D341Med (cell line): ENCODE data around the gene ATP8B1.
"Not testable (repeated sequence)": the region's sequence is repeated elsewhere in the genome, so short reads cannot be mapped to it uniquely, and the experiment has no call there.

Experiments used
- DNase-seq: peaks from one replicate; pipeline ENCODE4 v3.0.0; 2012; ENCODE audit warnings: low spot score

ATP8B1 gene

DNA sequence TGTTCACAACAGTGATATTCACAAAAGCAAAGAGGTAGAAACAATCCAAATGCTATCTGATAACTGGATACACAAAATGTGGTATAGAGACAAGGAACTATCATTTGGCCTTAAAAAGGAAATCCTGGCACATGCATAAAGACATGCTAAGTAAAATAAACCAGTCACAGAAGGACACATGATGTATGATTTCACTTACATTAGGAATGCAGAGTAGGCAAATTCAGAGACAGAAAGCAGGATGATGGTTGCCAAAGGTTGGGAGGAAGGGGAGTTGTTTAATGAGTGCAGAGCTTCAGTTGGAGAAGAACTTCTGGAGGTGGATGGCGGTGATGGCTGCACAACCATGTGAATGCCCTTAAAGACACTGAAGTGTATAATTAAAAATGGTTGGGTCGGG is 38.1 kb downstream of the ATP8B1 start:
- no peak for DNase-seq

DNA sequence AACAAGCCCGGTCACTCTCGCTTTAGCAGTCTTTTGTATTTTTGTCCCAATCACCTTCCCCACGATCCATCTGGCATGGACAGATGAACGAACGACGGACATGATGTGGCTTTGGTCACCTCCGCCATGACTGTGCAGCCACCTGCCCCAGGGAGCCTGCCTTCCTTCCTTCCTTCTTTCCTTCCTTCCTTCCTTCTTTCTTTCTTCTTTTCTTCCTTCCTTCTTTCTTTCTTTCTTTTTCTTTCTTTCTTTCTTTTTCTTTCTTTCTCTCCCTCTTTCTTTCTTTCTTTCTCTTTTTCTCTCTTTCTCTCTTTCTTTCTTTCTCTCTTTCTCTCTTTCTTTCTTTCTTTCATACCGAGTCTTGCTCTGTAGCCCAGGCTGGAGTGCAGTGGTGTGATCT is 39.0 kb downstream of the ATP8B1 start:
- no peak for DNase-seq

DNA sequence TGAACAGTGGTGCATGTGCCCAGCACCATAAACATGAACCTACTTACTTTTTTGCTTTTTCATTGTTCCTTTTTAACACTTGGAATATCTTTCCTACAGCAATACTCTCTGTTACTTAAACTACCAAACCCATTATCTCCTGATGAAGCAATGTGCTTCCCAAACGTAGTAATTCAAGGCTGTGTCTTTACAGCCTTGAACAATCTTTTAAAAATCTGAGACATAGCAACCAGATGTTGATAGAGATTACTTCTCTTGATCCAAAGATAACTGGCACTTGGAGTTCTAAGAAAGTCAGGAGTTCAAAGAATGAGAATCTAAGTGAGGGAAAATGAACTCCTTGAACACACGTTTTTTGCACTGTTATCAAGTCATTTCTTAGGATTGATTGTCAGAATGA is 40.4 kb downstream of the ATP8B1 start:
- DNase-seq, result no peak

DNA sequence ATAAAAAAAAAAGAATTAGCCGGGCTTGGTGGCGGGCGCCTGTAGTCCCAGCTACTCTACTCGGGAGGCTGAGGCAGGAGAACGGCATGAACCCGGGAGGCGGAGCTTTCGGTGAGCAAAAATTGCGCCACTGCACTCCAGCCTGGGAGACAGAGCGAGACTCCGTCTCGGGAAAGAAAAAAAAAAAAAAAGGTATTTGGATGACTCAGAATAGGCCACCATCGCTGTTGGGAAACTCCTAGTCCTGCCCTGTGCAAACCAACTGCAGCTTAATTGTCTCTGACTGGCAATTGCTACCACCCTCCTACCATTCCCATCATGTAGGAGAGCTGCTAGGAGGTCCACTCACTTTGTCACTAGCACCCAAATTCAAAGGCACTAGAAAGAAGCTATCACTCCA is 43.5 kb downstream of the ATP8B1 start:
- DNase-seq, result no peak

DNA sequence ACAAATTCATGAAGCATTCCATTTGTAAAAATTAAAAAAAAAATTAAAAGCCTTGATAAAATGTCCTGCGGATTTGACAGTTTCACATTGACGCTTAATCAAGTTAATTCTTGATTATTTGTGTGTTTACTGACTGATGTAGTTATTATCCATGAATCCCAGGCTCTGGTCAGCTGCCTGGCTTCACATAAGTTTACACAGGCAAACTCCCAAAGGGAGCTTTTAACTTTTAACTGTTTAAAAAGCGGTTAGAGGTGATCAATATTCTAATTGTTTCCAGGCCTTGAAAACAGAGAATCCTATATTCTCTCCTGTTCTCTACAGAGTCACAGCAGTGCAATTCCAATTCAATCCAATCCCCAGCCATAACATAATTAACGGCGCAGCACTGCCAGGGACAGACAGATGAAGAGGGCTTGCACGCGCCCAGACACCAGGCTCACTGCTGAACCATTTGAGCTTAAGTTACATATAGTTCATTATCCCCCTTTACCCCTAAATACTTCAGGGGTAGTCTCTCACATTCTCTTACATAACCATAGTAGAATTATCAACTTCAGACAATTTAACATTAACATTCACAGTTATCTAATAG is 47.5 kb downstream of the ATP8B1 start:
- DNase-seq, result no peak

DNA sequence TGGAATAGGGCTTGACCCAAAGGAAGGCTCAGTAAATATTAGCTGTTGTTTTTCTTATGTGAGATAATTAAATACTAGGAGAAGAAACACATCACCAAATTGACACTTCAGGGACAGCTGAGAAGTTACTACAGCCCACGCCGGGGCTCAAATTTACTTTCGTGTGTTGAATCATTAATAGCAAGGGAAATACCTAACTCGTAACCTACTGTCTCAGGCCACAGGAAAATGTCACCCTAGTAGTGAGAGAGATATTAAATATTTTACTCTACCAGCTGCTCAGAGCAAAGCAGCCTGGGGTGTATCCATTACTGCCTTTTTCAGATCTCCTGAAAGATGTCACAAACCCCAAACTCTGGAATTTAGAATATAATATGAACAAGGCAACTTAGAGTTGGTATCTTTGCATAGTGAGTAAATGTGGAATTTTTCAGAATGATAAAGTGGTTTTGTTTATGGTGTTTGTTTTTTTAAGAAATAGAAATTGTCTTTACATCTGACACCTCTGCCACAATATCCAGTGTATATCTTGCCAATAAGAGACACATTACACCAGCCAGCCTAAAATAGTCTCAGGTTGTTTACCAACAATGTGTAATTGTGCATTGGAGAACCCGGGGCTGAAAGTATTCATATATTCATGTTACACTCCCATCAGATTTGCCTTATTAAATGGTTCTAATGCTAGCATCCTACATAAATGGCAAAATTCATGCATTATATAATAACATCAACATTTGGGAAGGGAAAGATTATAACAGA is 48.4 kb downstream of the ATP8B1 start:
- no peak for DNase-seq

DNA sequence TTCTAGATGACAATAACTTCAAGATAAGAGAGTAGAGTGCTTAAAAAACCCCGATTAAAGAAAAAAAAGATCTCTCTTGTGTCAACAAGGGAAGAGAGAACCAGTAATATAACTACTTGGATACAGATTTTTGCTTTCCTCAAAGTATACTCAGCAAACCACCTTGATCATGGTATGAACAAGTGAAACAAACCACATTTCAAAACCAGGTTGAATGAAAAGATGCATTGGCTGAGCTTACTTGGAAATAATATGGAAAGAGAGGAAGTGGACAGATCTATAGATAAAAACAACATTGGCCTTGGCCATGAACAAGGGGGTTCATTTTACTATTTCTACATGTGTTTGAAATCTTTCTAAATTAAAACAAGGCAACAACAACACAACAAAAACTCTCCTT is 50.1 kb downstream of the ATP8B1 start:
- DNase-seq, result no peak

DNA sequence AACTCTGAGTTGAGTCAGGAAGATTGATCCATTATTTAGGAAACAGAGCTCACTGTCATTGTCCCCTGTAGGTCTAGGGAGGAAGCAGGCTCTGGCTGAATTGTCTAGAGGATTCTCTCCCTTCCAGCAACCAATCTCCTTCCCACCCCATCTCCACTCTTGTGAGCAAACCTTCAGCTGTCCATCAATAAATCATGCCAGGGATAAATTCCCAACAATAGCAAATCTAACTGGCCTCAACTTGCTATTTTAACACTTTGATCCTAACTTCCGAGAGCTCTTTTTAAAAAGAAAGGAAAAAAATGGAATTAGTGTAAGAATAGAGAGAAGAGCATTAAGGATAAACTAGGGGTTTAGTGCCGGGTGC is 53.5 kb downstream of the ATP8B1 start:
- DNase-seq, result no peak

DNA sequence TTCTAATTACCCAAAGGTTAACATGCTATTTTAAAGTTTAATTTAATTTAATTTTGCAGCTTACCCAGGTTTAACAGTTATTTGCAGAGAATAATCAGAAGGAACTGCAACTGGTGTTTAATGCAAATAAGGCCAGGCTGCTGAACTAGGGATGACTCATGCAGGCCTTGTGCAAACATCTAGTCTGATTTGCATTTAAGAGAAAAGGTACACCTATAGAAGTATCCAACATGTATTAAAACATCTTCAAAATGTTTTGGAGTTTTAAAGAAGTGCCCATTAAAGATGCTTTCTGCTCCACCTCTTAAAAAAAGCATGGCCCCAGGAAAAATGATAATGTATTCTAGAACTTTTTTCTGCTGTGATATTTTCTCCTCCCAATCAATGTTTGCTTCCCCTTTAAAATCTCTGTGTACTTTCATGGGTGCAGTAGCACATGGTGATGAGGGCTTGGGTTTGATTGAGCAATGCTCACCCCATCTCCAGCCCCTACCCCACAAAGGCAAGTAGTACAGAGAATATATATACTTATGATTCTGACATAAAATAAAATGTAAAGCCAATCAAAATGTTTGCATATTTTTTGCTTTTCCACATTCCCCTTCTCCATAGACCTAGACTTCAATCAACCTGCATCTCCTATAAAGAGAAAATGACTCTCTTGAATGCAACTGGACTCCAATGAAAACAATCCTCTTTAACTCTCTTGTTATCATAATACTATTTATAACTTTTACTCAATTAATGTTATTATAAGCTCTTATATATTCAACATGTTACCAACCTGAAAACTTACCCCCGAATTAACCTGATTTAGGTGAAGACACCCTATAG is 54.1 kb downstream of the ATP8B1 start:
- no peak for DNase-seq

DNA sequence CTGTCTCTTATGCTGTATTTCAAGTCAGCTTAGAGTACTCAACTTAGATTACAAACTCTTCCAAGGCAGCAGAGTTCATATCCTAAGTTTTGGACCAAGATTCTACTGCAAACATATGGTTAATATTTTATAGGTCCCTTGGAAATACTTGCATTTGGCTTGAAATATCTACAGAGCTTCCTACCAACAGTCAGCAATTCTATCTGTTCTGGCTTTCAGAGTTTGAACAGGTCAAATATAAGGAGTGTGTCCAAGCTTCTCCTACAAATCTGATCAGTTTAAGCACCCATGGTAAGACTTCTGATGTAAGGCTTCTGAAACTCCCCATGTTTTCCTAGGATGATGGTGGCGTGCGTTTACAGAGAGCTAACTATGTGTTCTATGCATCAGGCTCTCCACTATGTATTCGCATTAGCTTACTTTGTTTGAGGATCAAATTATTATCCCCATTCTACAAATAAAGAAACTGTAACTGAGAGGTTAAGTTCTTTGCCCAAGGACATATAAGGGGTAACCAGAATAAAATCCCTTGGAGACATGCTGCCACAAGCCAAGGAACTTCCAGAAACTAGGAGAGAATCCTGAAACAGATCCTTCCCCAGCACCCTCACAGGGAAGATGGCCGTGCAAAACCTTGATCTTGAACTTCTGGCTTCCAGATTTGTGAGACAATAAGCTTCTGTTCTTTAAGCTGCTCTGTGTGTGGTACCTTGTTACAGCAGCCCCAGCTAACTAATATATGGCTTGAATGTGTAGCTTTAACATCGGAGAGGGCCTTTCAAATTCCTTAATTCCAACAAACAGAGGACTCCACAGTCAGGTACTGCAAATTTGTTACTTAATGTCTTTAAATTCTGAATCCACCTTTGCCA is 55.1 kb downstream of the ATP8B1 start:
- DNase-seq, result no peak

DNA sequence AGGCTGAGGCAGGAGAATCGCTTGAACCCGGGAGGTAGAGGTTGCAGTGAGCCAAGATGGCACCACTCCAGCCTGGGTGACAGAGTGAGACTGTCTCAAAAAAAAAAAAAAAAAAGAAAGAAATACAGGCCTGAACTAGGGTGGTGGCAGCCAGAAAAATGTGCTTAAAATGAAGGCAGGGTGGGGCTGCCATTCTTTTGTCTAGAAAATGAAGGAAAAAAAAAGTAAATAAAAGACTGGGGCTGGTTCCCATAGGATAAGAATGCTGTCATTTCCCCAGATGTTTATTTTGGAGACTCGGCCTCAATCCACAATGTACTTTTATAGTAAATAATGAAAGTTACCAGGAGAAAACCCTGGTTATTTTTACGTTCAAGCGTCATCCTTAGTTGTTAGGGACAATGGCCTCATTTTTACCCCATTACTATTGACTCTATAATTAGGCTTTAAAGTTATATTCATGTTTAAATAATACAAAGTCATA is 58.9 kb downstream of the ATP8B1 start:
- DNase-seq, result no peak

DNA sequence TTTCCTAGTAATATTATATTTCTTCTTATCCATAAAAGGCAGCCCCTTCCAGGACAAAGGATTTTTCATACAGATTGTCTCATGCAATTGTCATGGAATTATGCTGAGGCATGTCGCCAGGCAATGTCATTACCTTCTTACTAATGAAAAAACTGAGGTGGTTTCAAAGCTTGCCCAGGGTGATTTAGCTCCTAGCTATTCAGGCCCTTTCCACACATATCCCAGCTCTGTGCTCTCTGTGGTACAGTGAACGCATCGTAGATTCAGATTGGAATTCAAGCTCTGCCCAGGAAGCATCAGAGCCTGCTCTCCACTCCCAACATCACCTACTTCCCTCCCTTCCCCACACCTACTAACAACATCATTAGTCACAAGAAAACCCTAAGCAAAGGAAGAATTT is 60.1 kb downstream of the ATP8B1 start:
- DNase-seq, result no peak

DNA sequence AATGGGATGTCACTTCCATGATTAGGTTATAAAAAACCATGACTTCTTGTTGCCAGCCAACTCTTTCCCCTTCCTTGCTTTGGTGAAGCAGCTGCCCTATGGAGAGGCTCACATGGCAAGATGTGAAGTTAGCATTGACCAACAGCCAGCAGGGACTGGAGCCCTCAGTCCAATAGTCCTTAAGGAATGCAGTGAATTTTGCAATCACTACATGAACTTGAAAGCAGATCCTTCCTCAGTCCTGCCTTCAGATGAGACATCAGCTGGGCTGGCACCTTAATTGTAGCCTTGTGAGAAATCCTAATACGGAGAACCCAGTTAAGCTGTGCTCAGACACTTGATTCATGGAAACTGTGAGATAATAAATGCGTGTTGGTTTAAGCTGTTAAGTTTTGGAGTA is 61.8 kb downstream of the ATP8B1 start:
- DNase-seq, result no peak

DNA sequence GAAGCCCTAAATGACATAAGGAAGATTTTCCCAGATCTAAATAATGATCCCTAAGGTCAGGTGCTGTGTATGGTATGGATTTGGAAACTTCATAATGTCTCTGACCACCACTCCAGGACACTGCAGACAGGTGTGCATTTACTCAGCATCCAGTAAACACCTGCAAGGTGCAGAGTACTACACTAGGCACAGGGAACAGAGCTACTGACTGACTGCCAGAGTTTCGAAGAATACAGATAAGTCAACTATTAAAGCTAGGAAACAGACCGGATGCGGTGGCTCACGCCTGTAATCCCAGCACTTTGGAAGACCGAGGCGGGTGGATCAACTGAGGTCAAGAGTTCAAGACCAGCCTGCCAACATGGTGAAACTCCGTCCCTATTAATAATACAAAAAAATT is 65.0 kb downstream of the ATP8B1 start:
- no peak for DNase-seq

DNA sequence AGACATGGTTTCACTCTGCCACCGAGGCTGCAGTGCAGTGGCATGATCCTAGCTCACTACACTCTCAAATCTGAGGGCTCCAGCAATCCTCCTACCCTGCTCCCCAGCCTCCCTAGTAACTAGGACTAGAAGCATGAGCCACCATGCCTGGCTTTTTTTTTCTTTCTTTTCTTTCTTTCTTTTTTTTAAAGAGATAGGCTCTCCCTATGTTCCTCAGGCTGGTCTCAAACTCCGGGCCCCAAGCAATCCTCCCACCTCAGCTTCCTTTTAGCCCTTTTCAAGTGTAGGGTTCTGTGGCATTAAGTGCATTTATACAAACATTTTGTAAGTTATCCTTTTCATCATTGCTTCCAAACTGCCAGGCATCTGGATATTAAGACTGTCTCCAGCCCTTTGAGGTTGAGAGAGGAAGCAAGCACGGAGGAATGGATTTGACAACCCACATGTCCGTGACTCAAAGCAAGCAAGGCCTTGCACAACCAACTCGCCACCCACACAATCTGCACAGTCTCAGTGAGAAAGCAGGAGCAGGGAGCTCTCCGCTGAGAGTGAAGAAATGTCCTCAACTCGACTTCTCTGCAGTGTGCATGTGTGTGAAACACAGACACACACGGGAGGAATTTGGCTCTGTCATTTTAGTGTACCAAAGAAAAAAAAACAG is 65.6 kb downstream of the ATP8B1 start:
- no peak for DNase-seq

DNA sequence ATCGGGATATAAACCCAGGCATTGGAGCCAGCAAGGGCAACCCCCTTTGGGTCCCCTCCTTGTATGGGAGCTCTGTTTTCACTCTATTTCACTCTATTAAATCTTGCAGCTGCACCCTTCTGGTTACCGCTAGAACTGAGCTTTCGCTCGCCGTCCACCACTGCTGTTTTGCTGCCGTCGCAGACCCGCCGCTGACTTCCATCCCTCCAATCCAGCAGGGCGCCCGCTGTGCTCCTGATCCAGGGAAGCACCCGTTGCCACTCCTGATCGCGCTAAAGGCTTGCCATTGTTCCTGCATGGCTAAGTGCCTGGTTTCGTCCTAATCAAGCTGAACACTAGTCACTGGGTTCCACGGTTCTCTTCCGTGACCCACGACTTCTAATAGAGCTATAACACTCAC is 68.1 kb downstream of the ATP8B1 start:
- DNase-seq, result not testable (repeated sequence)

DNA sequence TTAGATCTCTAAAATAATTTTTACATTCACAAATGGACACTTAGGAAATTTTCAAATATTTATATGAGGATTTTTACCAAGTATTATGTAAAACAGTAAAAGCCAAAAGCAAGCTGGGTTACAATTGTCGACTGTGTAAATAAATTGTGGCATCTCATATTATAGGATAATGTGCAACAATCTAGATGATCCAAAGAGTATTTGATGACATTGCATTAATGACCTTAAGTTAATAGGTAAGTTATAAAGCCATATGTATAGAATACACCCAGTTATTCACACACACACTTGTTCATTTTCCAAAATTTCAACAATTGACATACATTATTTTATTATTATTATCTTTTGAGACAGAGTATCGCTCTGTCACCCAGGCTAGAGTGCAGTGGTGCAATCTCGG is 69.3 kb downstream of the ATP8B1 start:
- no peak for DNase-seq

DNA sequence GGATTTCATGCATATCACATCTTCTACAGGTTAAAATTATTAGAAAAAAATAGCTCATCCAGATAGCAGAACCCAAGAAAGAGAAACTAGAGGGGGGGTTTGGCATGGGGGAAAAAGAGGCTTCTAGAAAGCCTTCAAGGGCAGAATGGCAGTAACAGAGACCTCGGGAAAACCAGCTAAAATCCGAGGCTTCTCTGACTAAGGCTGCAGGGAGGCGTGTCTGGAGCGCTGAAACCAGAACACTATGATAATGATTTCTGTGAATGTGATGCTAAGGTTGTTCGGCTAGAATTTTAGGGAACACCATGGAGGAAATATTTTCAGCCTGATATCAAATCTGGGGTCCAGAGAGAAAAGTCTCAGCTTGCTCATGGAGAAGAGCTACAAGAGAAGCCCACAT is 73.0 kb downstream of the ATP8B1 start:
- no peak for DNase-seq

DNA sequence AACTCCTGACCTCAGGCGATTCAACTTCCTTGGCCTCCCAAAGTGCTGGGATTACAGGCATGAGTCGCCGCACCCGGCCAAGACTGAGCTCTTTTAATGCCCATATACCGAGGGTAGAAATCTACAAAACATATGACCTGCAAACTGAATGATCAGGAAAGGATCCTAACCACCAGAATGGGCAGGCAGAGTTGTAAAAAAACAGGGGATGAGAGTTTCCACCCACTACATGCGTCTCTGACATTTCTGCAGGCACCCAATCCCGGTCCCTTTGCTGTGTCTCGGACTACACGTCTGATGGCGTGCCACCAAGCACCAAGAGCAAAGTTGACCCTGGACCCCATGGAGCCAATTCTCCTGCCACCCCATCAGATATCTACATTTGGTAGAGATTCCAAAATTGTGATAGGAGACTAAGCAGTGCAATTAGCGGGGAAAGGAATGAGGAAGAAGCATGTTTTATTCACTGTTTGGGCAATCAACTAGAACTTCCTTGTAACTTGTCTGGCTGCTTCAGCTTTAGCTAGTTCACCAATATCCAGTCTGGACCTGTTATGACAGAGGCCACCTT is 74.1 kb downstream of the ATP8B1 start:
- DNase-seq, result no peak

DNA sequence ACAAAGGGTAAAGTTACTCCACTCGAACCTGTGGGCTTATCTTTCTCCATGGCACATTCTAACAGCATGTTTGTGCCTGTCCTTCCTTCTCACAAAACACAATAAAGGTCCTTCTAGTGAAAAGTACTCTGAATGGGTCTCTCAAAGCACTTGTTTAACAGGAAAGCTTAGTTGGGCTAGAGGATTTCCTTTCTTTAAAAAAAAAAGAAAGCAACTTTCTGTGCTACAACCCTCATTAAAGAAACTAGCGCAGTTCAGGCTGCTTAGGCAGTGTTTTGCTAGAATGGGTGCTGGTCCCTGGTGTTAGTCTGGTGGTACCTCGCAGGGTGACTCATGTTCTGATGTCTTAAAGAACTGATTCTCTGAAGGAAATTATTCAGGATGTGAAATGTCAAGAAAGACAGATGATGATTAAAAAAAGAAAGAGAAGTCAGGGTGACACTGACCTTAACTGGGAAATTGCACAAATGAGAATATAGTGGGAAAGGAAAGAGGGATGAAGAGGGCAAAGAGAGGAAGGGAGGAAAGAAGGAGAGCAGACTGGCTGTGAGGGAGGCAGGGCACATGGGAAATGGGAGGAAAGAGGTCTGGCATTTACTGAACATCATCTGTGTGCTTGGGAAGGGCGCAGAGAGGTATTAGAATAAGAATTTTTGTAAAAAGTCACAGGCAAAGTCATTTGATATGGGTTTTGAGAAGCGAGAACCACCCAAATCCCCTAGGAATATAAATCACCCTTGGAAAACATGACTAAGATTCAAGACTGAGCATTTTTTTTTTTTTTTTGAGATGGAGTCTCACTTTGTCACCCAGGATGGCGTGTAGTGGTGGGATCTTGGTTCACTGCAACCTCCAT is 74.9 kb downstream of the ATP8B1 start:
- no peak for DNase-seq
